NCI-H82 (cell line): ENCODE results near the gene GADD45A.

Experiments used
- DNase-seq: peaks from one replicate; lab custom pipeline; 2025; lab: John Stamatoyannopoulos, UW

The GADD45A gene

DNA sequence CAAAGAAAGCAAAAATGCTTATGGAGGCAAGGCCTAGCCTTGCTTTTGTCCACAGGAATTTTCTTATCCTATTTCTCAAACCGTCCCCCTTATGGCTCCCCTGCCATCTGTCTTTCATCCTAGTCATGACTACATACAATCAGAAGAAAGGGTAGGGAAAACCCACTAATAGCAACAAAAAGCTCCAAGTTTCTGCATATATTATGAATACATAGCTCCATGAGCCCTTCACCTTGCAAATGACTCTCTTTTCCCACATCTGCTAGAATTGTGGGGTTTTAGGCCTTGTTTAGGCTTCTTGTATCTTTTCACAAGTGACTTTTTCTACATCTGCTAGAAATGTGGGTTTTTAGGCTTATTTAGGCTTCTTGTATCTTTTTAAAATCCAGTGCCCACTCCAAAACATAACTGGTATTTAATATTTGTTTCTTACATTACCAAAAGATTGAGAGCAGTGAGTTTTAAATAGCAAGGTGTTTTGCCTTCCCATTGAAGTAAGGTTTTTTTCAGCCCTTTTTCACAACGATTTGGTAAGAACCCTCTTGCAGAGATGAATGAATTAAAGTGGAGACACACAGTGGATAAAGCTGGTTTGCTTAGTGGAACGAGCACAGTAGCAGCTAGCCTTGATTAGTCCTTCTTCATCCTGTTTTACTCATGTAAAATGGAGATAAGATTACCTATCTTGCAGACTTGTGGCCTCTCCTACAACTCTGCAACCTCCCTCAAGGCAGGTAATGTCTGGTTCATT, 4.4 kb downstream of the GADD45A start:
- no peak for DNase-seq

DNA sequence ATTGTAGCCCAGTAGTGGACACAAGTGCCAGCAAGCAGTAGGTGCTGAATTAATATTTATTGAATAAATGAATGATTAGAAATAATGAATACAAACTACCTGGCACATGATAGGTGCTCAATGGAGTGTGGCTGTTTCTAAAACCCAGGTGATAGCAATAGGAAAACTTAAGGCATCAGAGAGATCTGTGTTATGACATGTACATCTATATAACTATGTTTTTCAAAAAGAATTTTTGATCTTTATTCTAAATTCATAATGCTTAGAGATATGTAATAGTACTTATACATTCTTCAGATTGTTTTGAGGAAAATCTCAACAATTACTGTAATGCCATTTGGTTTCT, 5.0 kb downstream of the GADD45A start:
- DNase-seq = no peak

DNA sequence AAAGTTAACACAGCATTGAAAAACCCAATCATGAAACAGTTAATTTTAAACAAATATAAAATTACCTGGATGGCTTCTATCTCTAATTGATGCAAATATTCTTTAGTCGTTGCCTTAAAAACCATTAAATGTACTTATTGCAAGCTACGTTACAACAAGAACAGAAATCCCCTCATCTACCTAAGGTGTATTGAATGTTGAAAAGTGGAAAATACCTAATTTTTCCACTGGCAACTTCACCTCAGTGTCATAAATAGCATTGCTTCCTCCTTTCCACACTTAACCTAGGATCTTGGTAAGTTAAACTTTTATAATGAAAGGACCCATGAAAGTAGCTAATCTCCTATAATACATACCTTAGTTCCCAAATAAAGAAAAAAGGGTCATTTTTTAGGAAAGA, 5.4 kb downstream of the GADD45A start:
- no peak for DNase-seq

DNA sequence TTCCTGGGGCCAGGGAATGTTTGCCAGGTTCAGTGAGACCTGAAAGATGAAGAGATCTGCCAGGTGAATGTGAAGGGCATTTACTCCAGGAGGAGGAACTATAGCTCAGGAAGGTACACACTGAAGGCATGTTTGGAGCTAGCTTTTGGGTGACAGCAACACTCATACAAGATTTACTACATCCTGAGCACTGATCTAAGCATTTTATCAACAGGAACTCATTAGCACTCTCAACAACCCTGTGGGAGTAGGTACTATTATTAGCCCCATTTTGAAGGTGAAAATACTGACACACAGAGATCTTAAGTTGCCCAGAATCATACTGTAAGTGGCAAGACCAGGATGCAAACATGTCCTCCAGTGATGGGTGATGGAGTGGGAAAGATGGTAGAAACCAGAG, 6.7 kb downstream of the GADD45A start:
- DNase-seq = peak; percentile 29

DNA sequence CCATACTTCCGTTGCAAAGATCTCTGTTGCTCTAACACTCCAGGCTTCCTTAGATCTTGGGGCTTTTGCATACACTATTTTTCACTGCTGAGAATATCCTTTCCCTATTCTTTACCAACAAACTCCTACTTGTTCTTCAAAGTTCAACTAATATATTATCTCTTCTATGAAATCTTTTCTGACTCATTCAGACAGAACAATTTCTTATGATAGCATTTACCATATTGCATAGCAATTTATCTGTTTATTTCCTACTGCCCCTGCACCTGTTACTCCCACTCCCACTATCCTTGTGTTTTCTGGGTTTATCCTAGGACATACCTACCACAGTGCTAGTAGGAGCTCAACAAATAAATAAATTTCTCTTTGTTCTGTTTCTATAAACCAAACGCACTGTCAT, 11.0 kb downstream of the GADD45A start:
- DNase-seq = no peak

DNA sequence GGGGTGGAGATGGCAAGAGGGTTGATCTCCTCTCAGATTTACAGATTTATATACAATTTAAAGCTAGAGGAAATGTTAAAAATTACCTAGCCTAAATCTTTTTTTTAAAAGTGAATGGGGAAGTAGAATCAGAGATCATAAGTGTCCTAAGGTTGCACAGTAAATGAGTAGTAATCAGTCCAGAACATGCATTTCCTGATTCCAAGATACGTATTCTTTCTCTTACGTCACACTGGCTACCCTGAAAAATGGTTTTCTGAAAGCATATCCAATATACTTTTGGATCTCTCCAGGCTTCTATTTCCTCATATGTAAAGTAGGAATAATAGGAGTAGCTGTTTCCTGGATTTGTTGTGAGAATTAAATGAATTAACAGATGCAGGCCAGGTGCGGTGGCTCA, 11.7 kb downstream of the GADD45A start:
- peak; percentile 38 for DNase-seq

DNA sequence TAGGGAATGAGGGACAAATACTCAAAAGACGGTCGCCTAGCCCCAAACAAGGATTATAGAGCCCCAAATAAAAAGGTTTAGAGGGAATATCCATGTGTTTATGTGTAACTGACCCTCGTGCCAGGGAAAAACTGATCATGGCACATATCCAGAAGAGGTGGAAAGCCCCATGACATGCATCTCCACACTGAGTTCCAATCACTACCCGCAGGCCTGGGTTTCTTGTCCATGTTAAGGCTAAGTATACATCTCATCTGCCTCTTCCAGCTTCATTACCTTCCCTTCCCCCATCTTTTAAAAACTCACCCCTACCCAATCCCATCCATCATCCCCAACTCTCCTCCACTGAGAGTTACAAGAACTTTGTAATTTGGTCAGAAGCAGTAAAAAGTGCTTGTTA, 15.2 kb downstream of the GADD45A start:
- DNase-seq = no peak

DNA sequence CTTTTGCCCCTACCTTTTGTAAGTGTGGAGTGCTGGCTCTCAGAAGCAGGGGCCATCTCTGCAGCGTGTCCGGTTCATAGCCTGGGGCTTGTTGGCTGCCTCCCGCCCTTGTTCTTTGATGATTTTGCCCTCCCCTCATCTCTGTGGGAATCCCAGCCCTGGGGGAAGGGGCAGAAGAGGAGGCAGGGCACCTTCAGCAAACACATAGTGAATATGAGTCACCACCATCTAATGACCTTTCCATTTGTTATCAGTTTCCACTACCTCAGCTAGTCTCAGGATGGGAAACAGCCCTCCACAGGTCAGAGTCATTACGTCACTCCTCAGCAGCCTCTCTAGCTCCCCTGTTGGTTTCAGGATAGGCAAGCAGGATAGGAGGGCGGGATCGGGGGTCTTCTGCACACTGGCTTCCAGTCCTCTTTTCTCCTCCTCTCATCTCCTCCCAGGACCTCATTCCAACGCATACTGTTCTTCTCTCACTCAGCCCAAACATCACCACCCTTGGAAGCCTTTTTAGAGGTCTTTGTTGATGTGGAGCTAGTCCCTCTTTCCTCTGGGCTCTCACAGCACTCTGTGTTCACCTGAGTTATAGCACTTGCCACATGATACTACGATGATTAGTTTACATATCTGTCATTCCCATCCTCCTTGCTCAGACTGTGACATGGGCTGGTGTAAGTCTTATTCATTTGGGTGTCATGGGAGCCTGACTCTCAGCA, 15.8 kb downstream of the GADD45A start:
- peak; percentile 35 for DNase-seq

- no peak for DNase-seq
These were observed 16.9 kb downstream of the GADD45A start for GRCh38 chr1:67701876-67702275.

DNA sequence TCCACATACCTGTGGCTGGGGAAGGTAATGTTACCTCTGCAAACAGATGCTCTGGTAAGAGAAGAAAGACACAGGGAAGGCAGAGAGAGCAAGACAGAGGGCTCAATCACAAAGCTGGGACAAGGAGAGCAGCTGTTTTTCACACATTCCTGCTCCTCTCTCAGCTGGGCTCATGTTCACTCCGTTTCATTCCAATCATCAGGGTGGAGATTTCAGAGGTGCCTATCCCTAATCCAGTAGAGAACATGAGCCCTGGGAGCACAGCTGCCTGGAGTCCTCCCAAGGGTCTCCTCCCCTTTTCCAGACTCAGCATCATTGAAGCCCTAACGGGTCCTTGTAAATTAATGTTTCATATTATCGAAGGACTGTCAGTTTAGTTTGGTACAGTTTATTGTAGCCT, 19.4 kb downstream of the GADD45A start:
- DNase-seq = no peak

DNA sequence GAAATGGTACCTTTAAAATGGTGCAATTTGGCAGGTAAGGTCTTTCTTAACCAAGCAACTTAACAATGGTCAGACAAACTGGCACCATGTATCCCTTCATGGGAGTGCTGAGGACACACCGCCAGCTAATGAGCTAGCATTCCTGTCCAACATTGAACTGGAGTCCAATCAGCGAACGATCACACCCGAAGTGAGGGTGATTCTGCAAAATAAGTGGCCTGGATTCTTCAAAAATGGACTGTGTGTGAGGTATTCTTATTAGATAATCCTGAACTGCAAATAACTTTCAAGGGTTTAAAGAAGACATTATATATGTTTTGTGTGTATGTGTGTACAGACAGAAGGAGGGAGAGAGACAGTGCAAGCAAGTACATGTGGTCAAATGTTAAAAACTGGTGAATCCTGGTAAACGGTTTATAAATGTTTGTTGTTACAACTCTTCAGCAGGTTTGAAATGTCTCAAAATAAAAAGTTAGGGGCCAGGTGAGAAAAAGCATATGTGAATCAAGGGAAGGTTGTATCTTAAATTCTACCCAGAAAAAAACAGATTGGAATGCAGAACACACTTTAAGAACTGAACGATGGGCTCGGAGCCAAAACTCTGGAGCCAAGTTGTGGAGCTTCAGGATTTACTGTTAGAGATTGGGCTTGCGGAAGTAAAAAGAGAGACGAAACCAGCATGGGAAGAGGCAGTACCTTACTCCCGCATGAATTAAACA, 20.9 kb downstream of the GADD45A start:
- no peak for DNase-seq

DNA sequence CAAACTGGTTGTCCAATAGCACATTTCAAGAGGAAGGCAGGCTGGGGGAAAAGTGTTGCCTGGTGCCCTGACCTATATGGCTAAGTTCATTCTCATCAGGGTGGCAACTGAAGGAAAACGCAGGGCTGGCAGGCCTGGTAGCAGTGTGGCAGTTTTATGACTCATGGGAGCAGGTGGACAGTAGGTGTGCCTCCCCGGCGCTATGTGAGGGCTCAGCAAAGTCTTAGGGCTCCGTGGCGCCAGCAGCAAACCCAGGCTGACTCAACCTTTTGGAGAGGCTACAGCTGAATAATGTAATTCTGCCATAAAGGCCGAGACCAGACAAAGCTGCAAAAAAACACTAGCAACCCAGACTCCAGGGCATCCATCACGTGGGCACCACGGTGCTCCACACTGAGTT, 23.6 kb downstream of the GADD45A start:
- no peak for DNase-seq

- no peak for DNase-seq
These were observed 25.4 kb downstream of the GADD45A start for GRCh38 chr1:67710417-67710816.

DNA sequence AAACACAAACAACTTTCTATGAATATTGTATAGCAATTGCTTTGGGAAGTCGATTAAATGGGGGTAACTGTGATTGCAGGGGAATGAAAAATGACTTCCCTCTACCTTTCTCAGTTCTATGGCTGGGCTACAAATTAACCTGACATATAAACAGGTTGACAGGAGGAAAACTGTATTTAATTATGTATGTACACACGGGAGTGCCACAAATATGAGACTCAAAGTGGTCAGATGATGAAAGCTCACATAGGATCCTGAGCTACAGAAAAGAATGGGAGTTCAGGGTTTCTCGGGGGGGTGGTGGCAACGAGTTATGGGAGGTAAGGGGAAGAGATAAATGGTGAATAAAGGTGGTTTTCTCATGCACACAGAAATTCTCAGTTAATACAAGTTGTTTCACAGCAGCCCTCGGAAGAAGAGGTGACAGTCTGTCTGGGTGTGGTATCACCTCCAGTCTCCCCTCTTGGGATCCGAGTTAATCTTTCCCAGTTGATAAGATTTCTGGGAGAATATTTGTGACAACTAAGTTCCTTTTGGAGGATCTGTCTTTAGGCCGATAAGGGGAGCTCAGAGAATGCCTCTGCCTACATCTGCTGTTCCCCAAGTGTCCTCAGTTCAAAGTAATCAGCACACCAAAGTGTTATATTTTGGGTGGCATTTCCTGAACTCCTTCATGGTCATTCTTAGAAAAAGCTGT, 26.3 kb downstream of the GADD45A start:
- no peak for DNase-seq

DNA sequence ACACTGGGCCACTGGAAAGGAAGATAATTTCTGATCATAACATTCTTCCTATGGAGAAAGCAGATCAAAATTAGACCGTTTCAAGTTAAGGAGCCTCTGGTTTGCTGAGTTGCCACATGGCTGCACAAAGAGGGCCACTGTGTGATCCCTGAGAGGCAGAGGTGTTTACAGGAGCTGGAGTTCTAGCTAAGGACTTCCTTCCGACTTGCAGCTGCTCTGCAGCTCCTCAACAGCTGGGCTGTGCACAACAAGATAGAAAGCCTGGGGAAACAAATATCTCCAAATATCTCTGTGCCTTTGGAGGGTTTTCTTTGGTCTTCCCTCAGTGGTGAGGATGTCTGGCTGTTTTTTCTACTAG, 26.8 kb downstream of the GADD45A start:
- DNase-seq = peak; percentile 43

DNA sequence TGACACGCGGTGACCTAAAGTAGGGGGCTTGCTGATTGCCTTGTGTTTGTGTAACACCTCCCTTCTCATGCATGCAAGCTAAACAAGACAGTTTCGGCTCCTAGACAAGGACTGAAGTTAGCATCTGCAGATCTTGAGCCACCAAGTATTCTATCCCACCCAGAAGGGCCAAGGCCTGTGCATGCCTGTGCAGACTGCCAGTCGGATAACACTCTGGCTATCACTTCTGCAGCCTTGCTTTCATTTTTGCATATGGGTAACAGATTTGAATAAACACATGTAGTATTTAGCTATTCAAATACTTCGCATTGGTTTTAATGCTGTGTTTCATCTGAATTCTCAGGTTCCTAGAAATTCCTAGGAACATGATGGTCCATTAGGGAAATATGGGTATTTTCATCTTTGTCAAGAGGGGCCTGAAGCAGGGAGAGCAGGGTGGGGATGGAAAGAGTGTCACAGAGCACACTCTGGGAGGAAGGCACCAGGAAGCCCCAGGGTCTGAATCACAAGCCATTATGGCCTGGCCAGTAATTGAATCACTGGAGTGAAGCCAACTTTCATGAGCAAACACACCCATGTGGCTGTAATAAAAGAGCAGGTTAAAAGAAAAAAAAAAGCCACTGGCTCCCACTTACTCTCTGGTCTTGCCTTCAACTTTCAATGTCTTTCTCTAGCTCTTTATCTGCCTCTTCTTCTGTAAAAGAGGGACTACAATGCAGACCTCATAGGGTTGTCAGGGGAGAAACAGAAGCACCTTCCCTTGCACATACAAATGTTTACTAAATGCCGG, 28.3 kb downstream of the GADD45A start:
- DNase-seq = peak; percentile 70

GRCh38 chr1:67715819-67716218, 30.8 kb downstream of the GADD45A start:
- no peak for DNase-seq

GRCh38 chr1:67716800-67717199, 31.8 kb downstream of the GADD45A start:
- DNase-seq = peak; percentile 50

DNA sequence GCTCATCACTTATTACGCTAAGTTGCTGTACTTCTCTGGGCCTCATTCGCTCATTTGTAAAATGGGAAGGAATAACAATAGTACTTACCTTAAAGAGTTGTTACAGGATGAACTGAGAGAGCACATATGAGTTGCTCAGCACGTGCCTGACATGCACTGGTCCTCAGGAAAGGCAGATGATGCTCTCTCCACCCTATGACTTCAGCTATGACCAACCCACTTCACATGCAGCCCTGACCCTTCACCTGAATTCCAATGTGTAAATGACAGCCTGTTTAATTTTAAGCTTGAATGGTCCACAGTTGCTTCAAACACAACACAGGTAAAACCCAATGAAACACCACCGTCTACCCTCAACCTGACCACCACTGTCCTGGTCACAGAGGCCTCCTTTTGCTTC, 32.9 kb downstream of the GADD45A start:
- no peak for DNase-seq

- peak; percentile 37 for DNase-seq
These were observed 34.6 kb downstream of the GADD45A start for GRCh38 chr1:67719329-67720196.

GRCh38 chr1:67721112-67721511, 36.1 kb downstream of the GADD45A start:
- no peak for DNase-seq
